IMR-90 (cell line): Measurements from ENCODE around the gene FNDC3B. TPM values are rescaled to one million over a fixed set of nuclear protein-coding genes. Genes with fewer than 3 reads are reported as not detected.

Experiments
- ATAC-seq: fragments of 200-7000 bp; cut with Tn5 transposase; 2 replicates; pipeline ENCODE4 v1.9.1; 2020; ENCODE audit warnings: low read depth, mild to moderate bottlenecking, moderate library complexity
- BruUV-seq: library from RNA; stranded (reverse); fragments of 400-500 nt; replicated peaks from 2 replicates; lab custom pipeline; 2021; lab: Mats Ljungman, UMichigan
- CTCF ChIA-PET: fragments of 300-600 bp; formaldehyde crosslinking; extraction: SDS; loops from one replicate; lab custom pipeline; 2021; ENCODE audit warnings: antibody characterized with exemption; lab: Yijun Ruan, JAX
- POLR2A ChIA-PET: fragments of 300-600 bp; sonication (Branson Sonifier 250); formaldehyde crosslinking; loops from one replicate; lab custom pipeline; 2022; ENCODE audit warnings: antibody characterized with exemption; ENCODE audit not compliant: unreplicated experiment; lab: Charles Lee
- DNase-seq: peaks from one replicate; pipeline ENCODE4 v3.0.0; 2013
- H2AFZ ChIP-seq: replicated peaks from 2 replicates; pipeline ENCODE3; 2013; ENCODE audit warnings: low read length, mild to moderate bottlenecking; ENCODE audit not compliant: poor library complexity
- H2AK5ac ChIP-seq: 2 replicates; pipeline ENCODE4 v1.6.1; 2013; ENCODE audit warnings: low read depth, low read length, inconsistent platforms
- H2AK9ac ChIP-seq: replicated peaks from 2 replicates; pipeline ENCODE3; 2013; ENCODE audit warnings: mild to moderate bottlenecking, low read depth, low read length, moderate library complexity; ENCODE audit not compliant: poor library complexity
- H2BK120ac ChIP-seq: 2 replicates; pipeline ENCODE4 v1.6.1; 2013; ENCODE audit warnings: low read depth, low read length, inconsistent platforms
- H2BK15ac ChIP-seq: 3 replicates; pipeline ENCODE4 v1.6.1; 2013; ENCODE audit warnings: low read depth, low read length, inconsistent platforms
- H2BK20ac ChIP-seq: 2 replicates; pipeline ENCODE4 v1.6.1; 2013; ENCODE audit warnings: low read depth, mild to moderate bottlenecking, inconsistent platforms, low read length, moderate library complexity
- H2BK5ac ChIP-seq: 2 replicates; pipeline ENCODE4 v1.6.1; 2013; ENCODE audit warnings: mild to moderate bottlenecking, low read depth, low read length, inconsistent platforms; ENCODE audit not compliant: poor library complexity, severe bottlenecking
- H3K14ac ChIP-seq: replicated peaks from 2 replicates; pipeline ENCODE4 v1.6.1; 2013; ENCODE audit warnings: low read depth, low read length, inconsistent platforms
- H3K18ac ChIP-seq: 2 replicates; pipeline ENCODE4 v1.6.1; 2013; ENCODE audit warnings: low read depth, low read length, control low read depth
- H3K23ac ChIP-seq: 2 replicates; pipeline ENCODE4 v1.6.1; 2013; ENCODE audit warnings: low read depth, low read length, inconsistent platforms
- H3K27ac ChIP-seq: 2 replicates; pipeline ENCODE4 v1.5.1; 2013; ENCODE audit warnings: mild to moderate bottlenecking, control low read depth, low read length; ENCODE audit not compliant: insufficient read depth
- H3K27me3 ChIP-seq: 2 replicates; pipeline ENCODE4 v1.6.1; 2013; ENCODE audit warnings: low read length; ENCODE audit not compliant: control insufficient read depth, insufficient read depth
- H3K36me3 ChIP-seq: 2 replicates; pipeline ENCODE4 v1.6.1; 2013; ENCODE audit warnings: low read length, mixed read lengths; ENCODE audit not compliant: control insufficient read depth, insufficient read depth
- H3K4ac ChIP-seq: 2 replicates; pipeline ENCODE4 v1.6.1; 2013; ENCODE audit warnings: low read depth, low read length, inconsistent platforms
- H3K4me1 ChIP-seq: 2 replicates; pipeline ENCODE4 v1.6.1; 2013; ENCODE audit warnings: low read length, mixed read lengths; ENCODE audit not compliant: control insufficient read depth, insufficient read depth
- H3K4me2 ChIP-seq: 2 replicates; pipeline ENCODE4 v1.6.1; 2013; ENCODE audit warnings: low read depth, mild to moderate bottlenecking, control low read depth, low read length, moderate library complexity
- H3K4me3 ChIP-seq: 2 replicates; pipeline ENCODE4 v1.5.1; 2013; ENCODE audit warnings: low read depth, mild to moderate bottlenecking, control low read depth, low read length, moderate library complexity; ENCODE audit not compliant: insufficient read depth
- H3K56ac ChIP-seq: 2 replicates; pipeline ENCODE4 v1.6.1; 2013; ENCODE audit warnings: low read length, inconsistent platforms; ENCODE audit not compliant: insufficient read depth; ENCODE audit errors: extremely low read depth
- H3K79me1 ChIP-seq, 2 experiments: 2 replicates each; pipeline ENCODE4 v1.6.1; 2013; ENCODE audit warnings: low read length in 2 of 2, inconsistent platforms in 1 of 2, low read depth in 1 of 2
- H3K9ac ChIP-seq: 2 replicates; pipeline ENCODE4 v1.6.1; 2013; ENCODE audit warnings: low read depth, low read length, control low read depth
- H3K9me1 ChIP-seq: 2 replicates; pipeline ENCODE4 v1.6.1; 2013; ENCODE audit warnings: low read length, inconsistent platforms; ENCODE audit not compliant: insufficient read depth
- H3K9me3 ChIP-seq: 2 replicates; pipeline ENCODE4 v1.6.1; 2013; ENCODE audit warnings: low read length; ENCODE audit not compliant: control insufficient read depth, insufficient read depth
- H4K20me1 ChIP-seq: 2 replicates; pipeline ENCODE4 v1.6.1; 2013; ENCODE audit warnings: low read length, inconsistent platforms; ENCODE audit not compliant: insufficient read depth
- H4K5ac ChIP-seq: 2 replicates; pipeline ENCODE4 v1.6.1; 2013; ENCODE audit warnings: mild to moderate bottlenecking, low read depth, low read length, control low read depth
- H4K8ac ChIP-seq, 2 experiments: 2 replicates each; pipeline ENCODE4 v1.6.1; 2013; ENCODE audit warnings: low read depth in 2 of 2, low read length in 2 of 2, control low read depth in 1 of 2, inconsistent platforms in 1 of 2
- H4K91ac ChIP-seq: 2 replicates; pipeline ENCODE4 v1.6.1; 2013; ENCODE audit warnings: low read depth, low read length, inconsistent platforms; ENCODE audit not compliant: insufficient read depth
- CTCF ChIP-seq: conservative IDR thresholded peaks from 2 replicates; pipeline ENCODE4 v1.5.1; 2012; ENCODE audit warnings: mild to moderate bottlenecking, low read depth, low read length, improper control_type of control experiment
- MAZ ChIP-seq: IDR thresholded peaks from 2 replicates; pipeline ENCODE4 v1.6.1; 2012; ENCODE audit warnings: low read depth, mild to moderate bottlenecking, low read length, improper control_type of control experiment, moderate library complexity, borderline replicate concordance
- MXI1 ChIP-seq: IDR thresholded peaks from 2 replicates; pipeline ENCODE4 v1.6.1; 2012; ENCODE audit warnings: low read depth, mild to moderate bottlenecking, low read length, moderate library complexity, borderline replicate concordance
- POLR2A ChIP-seq: IDR thresholded peaks from 2 replicates; pipeline ENCODE4 v1.6.1; 2012; ENCODE audit warnings: mild to moderate bottlenecking, low read depth, low read length
- SMC3 ChIP-seq: fragments of 150-350 bp; IDR thresholded peaks from 2 replicates; pipeline ENCODE4 v1.6.1; 2016; ENCODE audit warnings: low read depth, mild to moderate bottlenecking, antibody characterized with exemption, low read length, moderate library complexity
- WGBS, 2 experiments: methylation state at CpG; one replicate each; pipeline versions ENCODE4 v1.1.5 to v1.1.7; 2013; ENCODE audit warnings: missing lambda C conversion rate in 2 of 2; ENCODE audit not compliant: insufficient read length in 1 of 2; ENCODE audit errors: extremely low coverage in 2 of 2; 5-methylcytosine and 5-hydroxymethylcytosine counted together
- dilution Hi-C: fragments of 300-500 bp; cut with HindIII; formaldehyde crosslinking; loops from one replicate; pipeline ENCODE4 v1.14.3; 2018; ENCODE audit warnings: low sequenced_read_pairs; ENCODE audit not compliant: unreplicated experiment
- in situ Hi-C: fragments of 300-500 bp; cut with MboI; formaldehyde crosslinking; loops from 3 replicates; pipeline ENCODE4 v1.14.3; 2019; ENCODE audit warnings: low sequenced_read_pairs, inconsistent platforms, mixed read lengths
- intact Hi-C: fragments of 100-400 bp; cut with micrococcal nuclease; formaldehyde crosslinking; loops from 2 replicates; pipeline ENCODE4 v1.10.0; 2022
- polyA plus RNA-seq, 3 experiments: library from polyadenylated mRNA; depleted of rRNA; stranded (reverse); fragments of >200 nt; gene quantifications; 2 replicates each; pipeline ENCODE4 v1.2.3, GENCODE V29; 2012; ENCODE audit warnings: low replicate concordance in 1 of 3
- total RNA-seq: library from RNA; depleted of rRNA; stranded (reverse); fragments of >200 nt; gene quantifications from 2 replicates; pipeline ENCODE4 v1.2.3, GENCODE V29; 2012

FNDC3B gene
- total and polyA plus RNA-seq, 2 of the 4 experiments (the other 2 are of a cell fraction): 23.9 to 150 TPM

GRCh38 chr3:172147113-172147818 is 107.9 kb downstream of the FNDC3B start:
- Histone ChIP-seq H3K9ac (no peak overlapping the region), H3K4me1 (peaks cover 9% of the 10 kb centered on the region), H3K14ac (0 out of 2 replicates have a peak overlapping the region, but pooled peaks have one; percentile 23), H4K5ac (no peak overlapping the region), H3K9me1 (peaks cover 11% of the 10 kb centered on the region), H4K8ac (0 out of 4 replicates have a peak overlapping the region, but pooled peaks of 1 of the 2 experiments have one; percentile 15), H4K20me1 (peaks cover 40% of the 10 kb centered on the region), H3K9me3 (peaks cover 2% of the 10 kb centered on the region; the same call in 1 of the 2 replicates), H3K27me3 (no peaks in the 10 kb centered on the region), H3K27ac (no peak overlapping the region), H2BK20ac (no peak overlapping the region), H3K23ac (no peak overlapping the region), H2AFZ (no peak overlapping the region), H2BK120ac (no peak overlapping the region), H4K91ac (no peak overlapping the region), H3K18ac (no peak overlapping the region), H2AK5ac (no peak overlapping the region), H3K56ac (no peak overlapping the region), H2BK5ac (peak overlapping the region; percentile 24), H2BK15ac (no peak overlapping the region), H3K79me1 (peaks cover 29 to 65% of the 10 kb centered on the region in 2 experiments), H3K36me3 (peaks cover 7% of the 10 kb centered on the region), H2AK9ac (no peak overlapping the region), H3K4ac (no peak overlapping the region), H3K4me3 (no peak overlapping the region), H3K4me2 (no peak overlapping the region)
- ChIA-PET POLR2A (interaction anchor here (0.6 kb wide), 1 partner anchor 251 kb away, joined by 7 read pairs; no protein-coding TSS in a partner anchor), CTCF (interaction anchor here (0.6 kb wide), 1 partner anchor 205 kb away, joined by 3 read pairs; no protein-coding TSS in a partner anchor)
- TF ChIP-seq MAZ (no peak), SMC3 (no peak), CTCF (no peak), POLR2A (no peak), MXI1 (no peak)
- intact Hi-C loops: no loop called here
- in situ Hi-C loops: no loop called here
- dilution Hi-C loops: no loop called here
- BruUV-seq: no TSS peak
- WGBS, 2 experiments: no CpG with 5 or more reads among the region's 8 CpGs
- no peak for DNase-seq
- no peak for ATAC-seq
